ENCODE measurements around the gene DLD.

DNA sequence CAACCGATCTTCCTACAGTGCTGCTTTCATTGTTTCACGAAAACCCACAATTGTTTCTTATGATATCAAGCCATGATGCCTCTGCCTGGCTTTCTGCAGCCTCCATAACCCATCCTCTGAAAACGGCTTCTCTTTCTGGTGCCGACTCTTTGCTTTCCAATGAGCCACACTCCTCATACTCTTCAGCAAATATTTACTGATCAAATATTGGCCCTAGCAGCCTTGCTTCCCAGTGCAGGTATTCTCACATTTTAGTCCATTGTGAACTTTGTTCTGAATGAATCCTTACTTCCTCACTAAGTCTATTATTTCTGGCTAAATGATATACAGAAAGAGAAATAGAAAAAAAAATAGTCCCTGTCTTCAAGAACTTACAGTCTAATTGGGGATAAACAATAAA is 76.4 kb downstream of the DLD start:
- TF ChIP-seq, protein P1, sequence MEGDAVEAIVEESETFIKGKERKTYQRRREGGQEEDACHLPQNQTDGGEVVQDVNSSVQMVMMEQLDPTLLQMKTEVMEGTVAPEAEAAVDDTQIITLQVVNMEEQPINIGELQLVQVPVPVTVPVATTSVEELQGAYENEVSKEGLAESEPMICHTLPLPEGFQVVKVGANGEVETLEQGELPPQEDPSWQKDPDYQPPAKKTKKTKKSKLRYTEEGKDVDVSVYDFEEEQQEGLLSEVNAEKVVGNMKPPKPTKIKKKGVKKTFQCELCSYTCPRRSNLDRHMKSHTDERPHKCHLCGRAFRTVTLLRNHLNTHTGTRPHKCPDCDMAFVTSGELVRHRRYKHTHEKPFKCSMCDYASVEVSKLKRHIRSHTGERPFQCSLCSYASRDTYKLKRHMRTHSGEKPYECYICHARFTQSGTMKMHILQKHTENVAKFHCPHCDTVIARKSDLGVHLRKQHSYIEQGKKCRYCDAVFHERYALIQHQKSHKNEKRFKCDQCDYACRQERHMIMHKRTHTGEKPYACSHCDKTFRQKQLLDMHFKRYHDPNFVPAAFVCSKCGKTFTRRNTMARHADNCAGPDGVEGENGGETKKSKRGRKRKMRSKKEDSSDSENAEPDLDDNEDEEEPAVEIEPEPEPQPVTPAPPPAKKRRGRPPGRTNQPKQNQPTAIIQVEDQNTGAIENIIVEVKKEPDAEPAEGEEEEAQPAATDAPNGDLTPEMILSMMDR (IDR thresholded peaks at IDR 0.05; ENCODE audit: borderline replicate concordance, extremely low read depth, low read length, poor library complexity, severe bottlenecking): no peak
- TF ChIP-seq EZH2 (IDR thresholded peaks at IDR 0.05; ENCODE audit: borderline replicate concordance, low read depth, low read length, severe bottlenecking): no peak

All from DND-41 (cell line).